Heart left ventricle (tissue), 13 donors: ENCODE measurements around the gene ESYT2.

ENCODE experiments used
- CTCF ChIP-seq, 12 donors: fragments of 200-600 bp; sonication (generic) in 4 of 12; IDR thresholded peaks; one replicate each; pipeline versions ENCODE4 v1.5.0 to v1.8.0; 2018 to 2022; ENCODE audit warnings: antibody characterized with exemption in 12 of 12, mild to moderate bottlenecking in 5 of 12
- POLR2A ChIP-seq, 2 donors: fragments of 450-650 bp; IDR thresholded peaks; one replicate each; pipeline ENCODE4 v1.6.1; 2017; ENCODE audit warnings: antibody characterized with exemption in 2 of 2, mild to moderate bottlenecking in 2 of 2, moderate library complexity in 2 of 2
- donor health status: ischemic (EF 13 %, LVEDD 7.1; RV severe dilation, severe dysfunction).
- donor health status: DM: no; HTN: yes; CAD: no.
- donor health status: DM: no; HTN: no; CAD: no.
- donor health status: ischemic (EF 25% LVEDD 6.9; RV normal size, moderate dysfunction).
- donor health status: ischemic (EF 25% LVEDD 5.7; RV mildly dilated, moderate dysfunction).
- donor health status: ischemic (EF 35%, LVEDD 5.7; RV mildly dilated, moderate dysfunction).
- donor health status: nonischemic (EF 11% LVEDD 7.7; RV severe dilation, severe dysfunction).
- donor health status: DM: yes; HTN: yes; CAD: no.
- donor health status: PGD.
- donor health status: ischemic (EF 29% LVEDD 5.4; RV normal size, mild dysfunction).
- donor health status: nonischemic (EF 23%, LVEDD 6.1; RV moderate dilation, normal function).

DNA sequence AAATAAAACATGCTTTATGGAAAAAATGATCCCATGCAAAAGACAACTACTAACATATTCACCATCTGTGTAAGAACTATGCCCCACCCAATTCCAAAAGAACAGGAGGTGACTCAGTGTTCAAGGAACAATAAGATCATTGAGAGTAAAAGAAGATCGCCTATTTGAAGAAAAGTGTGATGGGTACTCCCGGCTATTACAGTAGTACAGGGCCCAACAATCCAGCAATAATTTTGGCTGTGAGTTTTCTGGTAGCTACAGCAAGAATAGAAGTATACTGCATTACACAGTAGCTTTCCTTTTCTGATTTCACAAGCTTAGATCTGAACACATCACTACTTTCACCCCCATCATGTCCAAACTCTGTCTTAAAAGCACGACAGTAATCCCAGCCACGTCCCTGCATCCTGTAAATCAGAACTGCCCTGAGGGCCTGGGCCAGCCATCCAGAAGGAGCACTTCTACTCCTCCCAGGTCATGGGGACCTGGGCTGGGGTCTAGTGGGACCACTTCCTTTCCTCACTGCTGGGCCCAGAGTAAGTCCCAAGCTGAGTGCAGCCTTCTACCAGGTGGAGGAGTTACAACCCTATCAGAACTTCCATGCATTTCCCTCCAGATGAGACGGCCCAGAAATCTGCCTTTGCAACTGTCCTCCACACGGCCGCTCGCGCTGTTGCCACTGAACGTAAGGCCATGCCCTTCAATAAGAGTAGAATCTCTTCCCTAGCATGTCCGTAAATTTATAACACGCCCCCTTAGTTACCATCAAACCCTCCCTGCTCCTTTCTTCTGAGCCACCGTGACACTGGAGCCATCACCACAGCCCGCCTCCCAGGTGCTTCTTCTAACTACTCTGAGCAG is 7.9 kb downstream of the ESYT2 start:
- no peak for TF ChIP-seq CTCF (IDR thresholded peaks at IDR 0.05)
- peak in 1 of 2 donors; percentile 31 for TF ChIP-seq POLR2A (IDR thresholded peaks at IDR 0.05)
